Activated naive CD4-positive, alpha-beta T cell treated with anti-CD3 and anti-CD28 coated beads, Interleukin-2, amount 50 U/mL, for 24 hours (primary cell): Measurements from ENCODE around the gene SORBS2.
"Not testable (repeated sequence)": the region's sequence is repeated elsewhere in the genome, so short reads cannot be mapped to it uniquely, and the experiment has no call there.

Source experiments
- H3K27ac Mint-ChIP-seq: one replicate; pipeline ENCODE4 v1.8.0; 2021; ENCODE audit warnings: mild to moderate bottlenecking, mixed read lengths
- H3K27me3 Mint-ChIP-seq: one replicate; pipeline ENCODE4 v1.8.0; 2021; ENCODE audit warnings: mixed read lengths
- H3K36me3 Mint-ChIP-seq: one replicate; pipeline ENCODE4 v1.8.0; 2021; ENCODE audit warnings: mixed read lengths
- H3K4me1 Mint-ChIP-seq: one replicate; pipeline ENCODE4 v1.8.0; 2021; ENCODE audit warnings: mixed read lengths
- H3K4me3 Mint-ChIP-seq: one replicate; pipeline ENCODE4 v1.8.0; 2021; ENCODE audit warnings: mild to moderate bottlenecking, mixed read lengths
- H3K9me3 Mint-ChIP-seq: one replicate; pipeline ENCODE4 v1.8.0; 2021; ENCODE audit warnings: mixed read lengths

SORBS2 gene

DNA sequence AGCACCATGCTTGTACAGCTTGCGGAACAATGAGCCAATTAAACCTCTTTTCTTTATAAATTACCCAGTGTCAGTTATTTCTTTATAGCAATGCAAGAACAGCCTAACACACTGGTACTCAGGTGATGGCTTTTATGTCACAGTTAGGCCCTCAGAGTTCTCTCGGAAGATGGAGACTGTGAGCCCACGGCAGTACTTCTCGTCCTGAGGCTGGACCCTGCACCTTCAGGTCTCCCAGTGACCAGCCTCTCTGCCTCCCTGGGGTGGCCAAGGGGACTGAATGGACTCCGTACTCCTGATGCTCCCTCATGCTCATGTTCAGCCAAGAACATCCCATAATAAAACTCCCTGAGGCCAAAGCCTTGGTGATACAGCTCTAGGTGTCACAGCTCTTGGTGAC lies 251.7 kb downstream of the SORBS2 start:
- H3K27me3 Mint-ChIP-seq, result peaks cover 11% of the 10 kb centered on the region

GRCh38 chr4:185559915-185560281 lies 252.1 kb downstream of the SORBS2 start:
- Mint-ChIP-seq H3K27me3 (peaks cover 13% of the 10 kb centered on the region), H3K36me3 (no peaks in the 10 kb centered on the region), H3K4me1 (no peaks in the 10 kb centered on the region), H3K27ac (no peak overlapping the region), H3K4me3 (no peak overlapping the region), H3K9me3 (no peaks in the 10 kb centered on the region)

More for the DNA sequence above, 251.7 kb downstream of the SORBS2 start:
- Mint-ChIP-seq H3K36me3 (no peaks in the 10 kb centered on the region), H3K4me1 (no peaks in the 10 kb centered on the region), H3K9me3 (no peaks in the 10 kb centered on the region), H3K27ac (no peak overlapping the region), H3K4me3 (no peak overlapping the region)

DNA sequence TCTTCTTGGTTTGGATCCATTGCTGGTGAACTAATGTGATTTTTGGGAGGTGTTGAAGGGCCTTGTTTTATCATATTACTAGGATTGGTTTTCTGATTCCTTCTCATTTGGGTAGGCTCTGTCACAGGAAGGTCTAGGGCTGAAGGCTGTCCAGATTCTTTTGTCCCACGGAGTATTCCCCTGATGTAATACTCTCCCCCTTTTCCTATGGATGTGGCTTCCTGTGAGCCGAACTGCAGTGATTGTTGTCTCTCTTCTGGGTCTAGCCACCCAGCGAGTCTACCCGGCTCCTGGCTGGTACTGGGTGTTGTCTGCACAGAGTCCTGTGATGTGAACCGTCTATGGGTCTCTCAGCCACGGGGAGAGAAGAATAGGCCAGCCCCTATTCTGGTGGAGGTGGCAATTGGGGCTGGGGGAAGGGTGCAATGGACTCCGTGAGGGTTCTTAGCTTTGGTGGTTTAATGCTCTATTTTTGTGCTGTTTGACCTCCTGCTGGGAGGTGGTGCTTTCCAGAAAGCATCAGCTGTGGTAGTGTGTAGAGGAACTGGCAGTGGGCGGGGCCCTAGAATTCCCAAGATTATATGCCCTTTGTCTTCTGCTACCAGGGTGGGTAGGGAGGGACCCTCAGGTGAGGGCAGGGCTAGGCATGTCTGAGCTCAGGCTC lies 252.6 kb downstream of the SORBS2 start:
- not testable (repeated sequence) for H3K9me3 Mint-ChIP-seq, H3K4me1 Mint-ChIP-seq, H3K4me3 Mint-ChIP-seq, H3K27ac Mint-ChIP-seq, H3K36me3 Mint-ChIP-seq
- H3K27me3 Mint-ChIP-seq, result peaks cover 14% of the 10 kb centered on the region

DNA sequence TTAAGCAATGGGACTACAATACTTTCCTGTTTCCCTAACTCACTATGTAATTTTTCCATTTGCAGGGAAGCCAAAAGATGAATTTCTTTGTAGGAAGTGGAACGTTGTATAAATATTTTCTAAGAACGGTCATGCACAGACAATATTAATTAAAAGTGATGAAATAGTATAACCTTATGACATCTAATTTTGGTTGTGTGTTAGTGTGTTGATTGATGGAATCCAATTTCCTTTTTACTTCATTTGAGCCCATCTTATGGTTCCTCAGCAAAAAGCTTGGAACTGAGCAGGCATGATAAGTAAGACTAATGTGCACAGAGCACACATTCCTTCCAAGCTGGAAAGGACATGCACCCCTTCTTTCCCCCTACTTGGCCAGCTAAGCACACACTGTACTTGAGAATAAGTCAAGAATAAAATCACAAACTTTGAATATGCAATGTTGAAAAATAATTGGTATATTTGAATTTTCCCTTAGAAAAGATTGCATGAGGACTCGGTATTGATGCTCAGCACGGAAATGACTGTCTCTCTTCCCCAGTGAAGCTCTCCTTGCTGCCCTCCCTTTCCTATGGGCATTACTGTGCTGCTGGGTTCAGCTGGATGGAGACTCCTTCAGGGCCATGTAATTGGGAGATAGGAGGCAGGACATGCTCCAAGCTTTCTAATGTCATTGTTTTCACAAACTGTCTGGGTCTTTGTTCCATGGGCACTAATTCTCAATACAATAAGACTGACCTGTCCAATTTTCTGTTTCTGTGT lies 257.4 kb downstream of the SORBS2 start:
- Mint-ChIP-seq H3K36me3 (no peaks in the 10 kb centered on the region), H3K4me1 (no peaks in the 10 kb centered on the region), H3K4me3 (no peak overlapping the region), H3K27me3 (peaks cover 13% of the 10 kb centered on the region), H3K9me3 (no peaks in the 10 kb centered on the region), H3K27ac (no peak overlapping the region)

DNA sequence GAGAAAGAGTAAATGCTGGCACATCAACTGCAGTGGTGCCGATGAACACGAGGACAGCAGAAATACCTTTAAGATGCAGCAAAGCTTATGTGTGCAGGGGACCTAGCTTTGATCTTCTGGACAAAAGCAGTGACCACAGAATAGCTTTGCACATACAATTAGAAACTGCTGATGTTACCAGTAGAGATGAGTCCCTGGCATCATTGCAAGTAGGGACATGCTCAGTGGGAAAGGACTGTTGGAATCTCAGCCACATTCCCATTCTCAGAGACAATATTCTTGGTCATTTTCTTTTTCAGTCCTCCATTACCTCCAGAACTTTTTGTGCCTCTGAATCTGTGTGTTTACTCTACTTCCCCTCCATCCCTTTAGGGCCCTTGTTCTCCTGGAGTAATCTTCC lies 259.7 kb downstream of the SORBS2 start:
- Mint-ChIP-seq H3K4me1 (no peaks in the 10 kb centered on the region), H3K9me3 (no peaks in the 10 kb centered on the region), H3K27ac (no peak overlapping the region), H3K36me3 (no peaks in the 10 kb centered on the region), H3K4me3 (no peak overlapping the region), H3K27me3 (peaks cover 5% of the 10 kb centered on the region)

DNA sequence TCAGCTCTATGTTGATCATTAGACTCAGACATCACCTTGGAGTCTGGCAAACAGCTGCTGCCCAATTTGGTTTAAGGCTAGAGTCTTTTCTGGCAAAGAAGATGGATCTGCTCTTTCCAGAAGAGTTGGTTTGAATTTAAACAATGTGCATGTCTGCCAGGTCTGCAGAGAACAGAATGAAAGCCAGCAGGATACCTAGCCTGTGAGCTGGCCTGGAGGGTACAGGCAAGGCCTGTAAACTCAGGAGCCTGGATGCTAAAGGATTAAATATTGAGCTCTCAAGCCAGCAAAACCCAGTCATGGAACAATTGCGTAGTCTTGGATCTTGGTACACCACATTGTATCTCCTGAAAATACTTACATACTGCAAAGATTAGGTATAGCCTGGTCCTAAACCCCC lies 261.1 kb downstream of the SORBS2 start:
- Mint-ChIP-seq H3K27me3 (peaks cover 5% of the 10 kb centered on the region), H3K4me1 (no peaks in the 10 kb centered on the region), H3K36me3 (no peaks in the 10 kb centered on the region), H3K27ac (no peak overlapping the region), H3K9me3 (no peaks in the 10 kb centered on the region), H3K4me3 (no peak overlapping the region)

- Mint-ChIP-seq H3K27ac (no peak overlapping the region), H3K36me3 (no peaks in the 10 kb centered on the region), H3K4me1 (no peaks in the 10 kb centered on the region), H3K9me3 (no peaks in the 10 kb centered on the region), H3K4me3 (no peak overlapping the region), H3K27me3 (peaks cover 3% of the 10 kb centered on the region)
These were observed 262.8 kb downstream of the SORBS2 start for GRCh38 chr4:185549095-185549639.

DNA sequence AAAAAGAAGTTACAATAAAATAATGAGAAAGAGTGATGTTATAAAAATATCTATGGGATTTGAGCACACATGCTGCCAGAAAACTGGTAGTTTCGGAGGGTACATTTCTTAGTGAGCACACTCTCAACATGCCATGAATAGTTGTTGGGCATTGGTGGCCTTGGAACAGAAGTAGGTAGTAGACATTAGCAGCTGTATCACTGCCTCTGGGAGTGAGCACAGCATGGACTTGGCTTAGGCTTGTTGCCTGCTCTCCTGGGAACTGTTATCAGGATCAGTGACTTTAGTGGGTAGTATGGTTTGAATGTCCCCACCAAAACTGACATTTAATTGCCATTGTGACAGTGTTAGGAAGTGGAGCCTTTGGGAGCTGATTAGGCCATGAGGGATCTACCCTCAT lies 263.4 kb downstream of the SORBS2 start:
- no peak overlapping the region for H3K4me3 Mint-ChIP-seq
- no peaks in the 10 kb centered on the region for H3K4me1 Mint-ChIP-seq
- H3K27me3 Mint-ChIP-seq, result peaks cover 3% of the 10 kb centered on the region
- no peaks in the 10 kb centered on the region for H3K36me3 Mint-ChIP-seq
- no peak overlapping the region for H3K27ac Mint-ChIP-seq
- no peaks in the 10 kb centered on the region for H3K9me3 Mint-ChIP-seq

GRCh38 chr4:185546335-185546734 lies 265.7 kb downstream of the SORBS2 start:
- no peak overlapping the region for H3K4me3 Mint-ChIP-seq
- H3K27ac Mint-ChIP-seq, result no peak overlapping the region
- H3K4me1 Mint-ChIP-seq, result no peaks in the 10 kb centered on the region
- H3K27me3 Mint-ChIP-seq, result peaks cover 10% of the 10 kb centered on the region
- H3K36me3 Mint-ChIP-seq, result no peaks in the 10 kb centered on the region
- H3K9me3 Mint-ChIP-seq, result no peaks in the 10 kb centered on the region

- H3K9me3 Mint-ChIP-seq, result no peaks in the 10 kb centered on the region
- no peaks in the 10 kb centered on the region for H3K36me3 Mint-ChIP-seq
- no peaks in the 10 kb centered on the region for H3K4me1 Mint-ChIP-seq
- peaks cover 11% of the 10 kb centered on the region for H3K27me3 Mint-ChIP-seq
- H3K27ac Mint-ChIP-seq, result no peak overlapping the region
- no peak overlapping the region for H3K4me3 Mint-ChIP-seq
These were observed 269.2 kb downstream of the SORBS2 start for GRCh38 chr4:185542626-185543315.

DNA sequence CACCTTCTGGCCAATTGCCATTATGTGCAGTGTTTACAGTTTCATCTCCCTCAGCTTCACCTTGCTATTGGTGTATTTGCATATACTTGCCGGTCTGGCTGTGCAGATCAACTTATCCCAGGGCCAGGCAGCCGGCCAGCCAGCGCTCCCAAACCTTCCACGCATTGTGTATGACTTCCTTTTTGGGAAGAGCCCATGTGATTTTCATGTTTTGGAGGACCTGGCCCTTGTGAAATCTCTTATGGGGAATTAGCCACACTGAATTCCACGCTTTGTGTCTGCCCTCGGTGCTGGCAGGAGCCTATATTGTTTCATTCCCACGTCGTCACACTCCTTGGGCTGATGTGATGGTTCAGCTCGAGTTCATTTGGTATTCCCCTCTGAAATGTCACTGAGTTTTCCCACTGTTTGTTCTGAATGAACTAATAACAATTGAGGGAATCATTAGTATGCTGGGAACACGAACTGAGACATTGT lies 270.7 kb downstream of the SORBS2 start:
- H3K4me3 Mint-ChIP-seq, result no peak overlapping the region
- H3K9me3 Mint-ChIP-seq, result no peaks in the 10 kb centered on the region
- no peaks in the 10 kb centered on the region for H3K36me3 Mint-ChIP-seq
- peaks cover 17% of the 10 kb centered on the region for H3K27me3 Mint-ChIP-seq
- H3K4me1 Mint-ChIP-seq, result no peaks in the 10 kb centered on the region
- H3K27ac Mint-ChIP-seq, result no peak overlapping the region

- H3K9me3 Mint-ChIP-seq, result no peaks in the 10 kb centered on the region
- H3K4me1 Mint-ChIP-seq, result peaks cover 5% of the 10 kb centered on the region
- peaks cover 21% of the 10 kb centered on the region for H3K27me3 Mint-ChIP-seq
- no peaks in the 10 kb centered on the region for H3K36me3 Mint-ChIP-seq
- H3K4me3 Mint-ChIP-seq, result no peak overlapping the region
- H3K27ac Mint-ChIP-seq, result peak overlapping the region; percentile 32
These were observed 271.4 kb downstream of the SORBS2 start for GRCh38 chr4:185540487-185541120.

- H3K36me3 Mint-ChIP-seq, result no peaks in the 10 kb centered on the region
These were observed 272.0 kb downstream of the SORBS2 start for GRCh38 chr4:185540040-185540439.

DNA sequence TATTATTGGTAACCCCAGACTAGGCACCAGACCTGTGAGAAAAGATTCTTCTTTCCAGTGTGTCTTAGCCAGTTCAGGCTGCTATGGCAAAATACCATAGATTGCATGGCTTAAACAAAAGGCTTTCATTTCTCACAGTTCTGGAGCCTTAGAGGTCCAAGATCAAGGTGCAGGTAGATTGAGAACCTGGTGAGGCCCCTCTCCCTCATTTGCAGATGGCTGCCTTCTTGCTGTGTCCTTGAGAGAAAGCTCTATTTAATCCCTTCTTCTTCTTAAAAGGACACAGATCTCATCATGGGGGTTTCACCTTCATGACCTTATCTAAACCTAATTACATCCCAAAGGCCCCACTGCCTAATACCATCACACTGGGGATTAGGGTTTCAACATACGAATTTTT lies 273.2 kb downstream of the SORBS2 start:
- H3K27ac Mint-ChIP-seq, result no peak overlapping the region
- peaks cover 11% of the 10 kb centered on the region for H3K4me1 Mint-ChIP-seq
- no peak overlapping the region for H3K4me3 Mint-ChIP-seq
- no peaks in the 10 kb centered on the region for H3K9me3 Mint-ChIP-seq
- peaks cover 28% of the 10 kb centered on the region for H3K27me3 Mint-ChIP-seq
- no peaks in the 10 kb centered on the region for H3K36me3 Mint-ChIP-seq

More at GRCh38 chr4:185540040-185540439, 272.0 kb downstream of the SORBS2 start:
- no peak overlapping the region for H3K4me3 Mint-ChIP-seq
- peaks cover 22% of the 10 kb centered on the region for H3K27me3 Mint-ChIP-seq
- H3K9me3 Mint-ChIP-seq, result no peaks in the 10 kb centered on the region
- peaks cover 7% of the 10 kb centered on the region for H3K4me1 Mint-ChIP-seq
- H3K27ac Mint-ChIP-seq, result no peak overlapping the region

DNA sequence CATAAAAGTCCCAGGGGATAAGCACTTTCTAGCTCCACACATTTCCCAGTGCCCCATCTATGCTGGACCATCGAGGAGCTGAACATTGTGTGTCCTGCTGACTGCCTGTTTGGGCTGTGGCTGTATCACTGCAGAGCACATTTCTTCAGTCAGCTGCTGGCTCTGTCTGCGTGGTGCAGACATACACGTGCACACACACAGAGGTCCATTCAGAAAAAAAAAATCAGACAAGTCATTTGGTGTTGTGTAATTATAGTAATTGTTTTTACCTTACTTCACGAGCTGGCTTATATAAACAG lies 275.6 kb downstream of the SORBS2 start:
- H3K27ac Mint-ChIP-seq, result no peak overlapping the region
- H3K9me3 Mint-ChIP-seq, result no peaks in the 10 kb centered on the region
- peaks cover 27% of the 10 kb centered on the region for H3K27me3 Mint-ChIP-seq
- no peak overlapping the region for H3K4me3 Mint-ChIP-seq
- no peaks in the 10 kb centered on the region for H3K36me3 Mint-ChIP-seq
- H3K4me1 Mint-ChIP-seq, result peaks cover 11% of the 10 kb centered on the region
